Measurements from ENCODE around the gene GM2A.
"Not testable (repeated sequence)": the region's sequence is repeated elsewhere in the genome, so short reads cannot be mapped to it uniquely, and the experiment has no call there.

Gene GM2A

DNA sequence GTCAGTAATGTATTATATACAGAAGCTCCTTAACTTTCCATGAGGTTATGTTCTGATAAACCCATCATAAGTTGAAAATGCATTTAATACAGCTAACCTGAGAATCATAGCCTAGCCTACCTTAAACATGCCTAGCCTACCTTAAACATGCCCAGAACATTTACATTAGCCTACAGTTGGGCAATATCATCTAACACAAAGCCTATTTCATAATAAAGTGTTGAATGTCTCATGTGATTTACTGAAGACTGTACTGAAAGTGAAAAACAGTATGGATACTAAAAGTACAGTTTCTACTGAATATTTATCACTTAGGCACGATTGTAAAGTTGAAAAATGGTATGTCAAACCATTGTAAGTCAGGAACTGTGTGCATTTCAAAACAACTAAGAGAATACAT is 1.6 kb downstream of the GM2A start:
- no peak for DNase-seq

GRCh38 chr5:151254990-151255389 is 2.0 kb downstream of the GM2A start:
- not testable (repeated sequence) for DNase-seq

GRCh38 chr5:151255621-151256286 is 2.8 kb downstream of the GM2A start:
- no peak for DNase-seq

DNA sequence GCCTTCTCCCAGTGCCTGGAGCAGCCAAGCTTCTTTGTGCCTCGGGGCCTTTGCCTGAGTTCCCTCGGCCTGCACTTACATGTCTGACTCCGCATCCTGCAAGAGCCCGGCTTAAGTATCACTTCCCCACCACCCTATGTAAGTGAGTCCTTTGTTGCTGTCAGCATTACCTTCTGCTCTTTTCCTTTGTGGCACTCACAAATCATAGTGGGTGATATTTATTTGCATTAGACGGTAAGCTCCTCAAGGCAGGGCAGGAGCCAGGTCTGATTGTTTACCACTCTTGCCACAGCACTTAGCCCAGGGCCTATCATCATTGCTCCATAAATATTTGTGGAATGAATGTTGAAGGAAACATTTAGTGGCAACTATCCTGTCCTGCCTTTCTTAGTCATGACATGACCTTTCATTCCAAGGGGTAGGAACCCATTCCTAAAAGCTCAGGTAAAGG is 4.8 kb downstream of the GM2A start:
- DNase-seq: no peak

- no peak for DNase-seq
Measured at GRCh38 chr5:151258201-151258611, 5.2 kb downstream of the GM2A start.

DNA sequence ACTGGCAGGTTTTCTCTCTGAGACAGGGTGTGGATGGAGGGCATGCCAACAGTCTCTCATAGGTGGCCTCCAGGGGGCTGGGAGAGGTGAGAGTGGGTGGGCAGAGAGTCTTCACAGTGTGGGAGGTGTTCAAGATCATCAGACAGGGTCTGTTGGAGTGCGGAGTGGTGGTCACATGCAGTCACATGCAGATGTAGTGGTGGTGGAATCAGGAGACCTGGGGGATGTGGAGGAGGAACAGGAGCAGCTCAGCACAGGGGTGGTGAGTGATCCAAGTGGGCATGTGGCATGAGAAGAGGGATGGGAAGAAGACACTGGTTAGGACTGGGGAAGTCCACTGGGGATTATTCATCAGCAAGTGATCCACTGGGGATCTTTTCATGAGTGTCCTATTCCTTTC is 5.8 kb downstream of the GM2A start:
- no peak for DNase-seq

GRCh38 chr5:151259931-151260330 is 6.9 kb downstream of the GM2A start:
- DNase-seq: peak in 1 of 3 experiments; percentile 27

DNA sequence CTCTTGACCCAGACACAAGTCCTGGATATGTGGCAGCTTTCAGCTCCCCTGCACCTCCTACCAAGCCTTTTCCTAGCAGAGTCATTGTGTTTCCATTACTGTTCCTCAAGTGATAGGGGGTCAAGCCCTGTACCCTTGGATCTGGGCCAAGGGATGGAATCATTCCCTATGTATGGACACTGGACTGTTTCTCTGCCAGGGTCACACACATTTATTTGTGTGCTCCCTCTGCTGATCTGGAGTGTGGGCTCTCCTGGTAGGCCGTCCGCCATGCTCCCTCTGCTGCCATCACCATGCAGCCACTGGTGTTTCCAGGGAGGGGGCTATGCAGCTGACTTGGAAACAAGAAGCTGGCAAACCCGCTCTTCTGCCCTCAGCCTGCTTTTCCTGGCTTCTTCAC is 9.5 kb downstream of the GM2A start:
- no peak for DNase-seq

DNA sequence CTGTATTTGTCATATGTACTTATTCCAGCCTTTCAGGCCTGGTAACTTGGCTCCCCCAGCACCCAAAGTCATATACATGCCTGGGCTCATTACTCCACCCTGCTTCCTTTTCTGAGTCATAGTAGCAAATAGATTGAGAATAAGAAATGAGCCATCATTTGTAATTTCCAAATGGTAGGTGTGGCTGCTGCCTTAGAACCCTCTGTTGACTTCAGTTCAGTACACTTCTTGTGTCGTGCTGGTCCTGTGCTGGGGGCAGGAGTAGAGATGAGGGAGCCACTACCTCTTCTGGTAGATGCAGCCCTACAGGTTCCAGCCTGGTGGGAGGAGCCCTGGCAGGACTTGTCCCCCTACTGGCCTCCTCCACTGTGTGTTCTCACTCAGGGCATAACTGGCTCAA is 11.1 kb downstream of the GM2A start:
- no peak for DNase-seq

GRCh38 chr5:151267491-151268260 is 14.7 kb downstream of the GM2A start:
- DNase-seq: no peak

- no peak for DNase-seq
Measured at GRCh38 chr5:151270599-151270998, 17.6 kb downstream of the GM2A start.

DNA sequence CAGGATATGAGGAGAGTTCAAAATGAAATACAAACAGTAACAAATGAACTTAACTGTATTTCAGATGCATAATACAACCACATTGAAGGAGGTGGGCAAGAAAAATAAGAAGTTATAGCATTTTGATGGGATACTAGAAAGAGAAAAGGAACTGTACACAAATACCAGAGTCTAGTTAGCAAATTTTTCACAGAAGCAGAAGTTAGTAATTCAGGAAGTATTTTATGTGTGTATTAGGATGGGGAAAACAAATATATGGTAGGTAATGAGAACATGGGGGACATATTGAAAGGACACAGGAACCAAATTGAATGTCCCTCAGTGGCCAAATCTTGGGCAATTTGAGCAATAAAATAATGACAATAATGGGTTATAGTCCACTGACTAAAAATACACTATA is 18.4 kb downstream of the GM2A start:
- no peak for DNase-seq

- no peak for DNase-seq
Measured at GRCh38 chr5:151274666-151275065, 21.7 kb downstream of the GM2A start.

DNA sequence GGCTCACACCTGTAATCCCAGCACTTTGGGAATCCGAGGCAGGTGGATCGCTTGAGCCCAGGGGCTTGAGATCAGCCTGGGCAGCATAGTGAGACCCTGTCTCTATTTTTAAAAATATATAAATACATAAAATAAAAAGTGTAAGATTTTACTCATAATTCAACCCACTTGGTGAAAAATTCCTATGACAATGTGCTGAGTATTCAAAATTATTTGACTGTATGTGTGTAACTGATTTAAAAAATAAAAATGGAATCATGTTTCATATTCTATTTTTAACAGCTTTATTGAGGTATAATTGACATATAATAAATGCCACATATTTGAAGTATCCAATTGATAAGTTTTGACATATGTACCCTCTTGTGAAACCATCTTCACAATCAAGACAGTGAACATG is 22.8 kb downstream of the GM2A start:
- DNase-seq: no peak

- no peak for DNase-seq
Measured at GRCh38 chr5:151278845-151279244, 25.9 kb downstream of the GM2A start.

GRCh38 chr5:151280443-151280842 is 27.5 kb downstream of the GM2A start:
- DNase-seq: no peak

GRCh38 chr5:151281001-151281639 is 28.1 kb downstream of the GM2A start:
- no peak for DNase-seq

DNA sequence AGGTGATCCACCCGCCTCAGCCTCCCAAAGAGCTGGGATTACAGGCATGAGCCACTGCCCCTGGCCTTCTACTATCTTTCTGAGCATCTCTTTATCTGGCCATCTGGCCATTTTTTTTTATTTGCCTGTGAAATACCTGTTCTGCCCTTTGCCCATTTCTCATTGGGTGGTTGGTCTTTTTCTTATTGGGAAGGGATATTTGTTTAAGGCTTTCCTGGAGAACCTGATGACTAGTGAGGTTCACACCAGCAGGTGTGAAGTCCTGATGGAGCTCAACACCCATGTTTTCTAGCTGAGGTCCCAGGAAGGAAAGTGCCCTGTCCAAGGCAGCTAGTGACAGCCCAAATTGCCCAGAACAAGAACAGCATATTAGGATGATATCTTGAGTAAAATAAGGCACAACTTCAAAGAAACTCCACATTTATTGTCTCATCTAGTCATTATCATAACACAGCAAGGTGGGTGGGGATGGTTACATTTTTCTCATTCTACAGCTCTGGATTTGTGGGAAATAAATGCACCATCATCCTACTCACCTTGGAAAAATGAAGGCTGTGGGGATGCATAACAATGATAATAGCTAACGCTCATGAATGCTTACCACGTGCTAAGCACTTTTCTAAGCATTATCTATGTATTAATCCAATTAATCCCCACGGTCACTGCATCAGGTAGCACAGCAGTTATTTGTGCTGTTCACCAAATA is 30.3 kb downstream of the GM2A start:
- no peak for DNase-seq

- no peak for DNase-seq
Measured at GRCh38 chr5:151284392-151284967, 31.5 kb downstream of the GM2A start.

DNA sequence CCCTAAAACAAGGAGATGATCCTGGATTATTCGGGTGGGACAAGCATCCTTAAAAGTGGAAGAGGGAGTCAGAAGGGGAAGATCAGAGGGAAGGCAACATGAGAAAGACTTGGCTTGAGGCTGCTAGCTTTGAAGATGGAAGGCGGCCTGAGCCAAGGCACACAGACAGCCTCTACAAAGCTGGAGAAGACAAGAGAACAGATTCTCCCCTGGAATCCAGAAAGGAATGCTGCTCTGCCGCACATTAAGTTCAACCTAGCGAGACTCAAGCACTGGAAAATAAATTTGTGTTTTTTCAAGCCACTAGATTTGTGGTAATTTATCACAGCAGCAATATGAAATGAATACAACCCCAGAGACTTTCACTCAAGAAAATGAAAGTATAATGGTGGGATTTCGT is 32.7 kb downstream of the GM2A start:
- DNase-seq: no peak

- no peak for DNase-seq
Measured at GRCh38 chr5:151286246-151286645, 33.3 kb downstream of the GM2A start.

GRCh38 chr5:151288180-151288579 is 35.2 kb downstream of the GM2A start:
- DNase-seq: peak; percentile 24 to 64 (median 56)

GRCh38 chr5:151293624-151294023 is 40.6 kb downstream of the GM2A start:
- no peak for DNase-seq
